Left kidney (tissue), 2 donors: Measurements from ENCODE around the gene AURKB. TPM values are rescaled to one million over a fixed set of nuclear protein-coding genes. Genes with fewer than 3 reads are reported as not detected.

Experiments used
- DNase-seq: peaks from one replicate; pipeline ENCODE4 v3.0.0-alpha.2; 2013
- polyA plus RNA-seq: library from polyadenylated mRNA; unstranded; fragments of 120-200 nt; gene quantifications from one replicate; pipeline ENCODE4 v1.2.1, GENCODE V29; 2013; ENCODE audit not compliant: insufficient read length

Gene AURKB
- polyA plus RNA-seq, 1 donor = 49.9 TPM

- no peak for DNase-seq
Observed at GRCh38 chr17:8162233-8162996, 48.0 kb downstream of the AURKB start, which contains the start of gene VAMP2. TSS of gene VAMP2 (minus strand) at chr17:8162948. CDS start at chr17:8162879, 69 bp downstream.

- no peak for DNase-seq
Observed at GRCh38 chr17:8161289-8162232, 48.8 kb downstream of the AURKB start.

GRCh38 chr17:8160741-8161221, 49.6 kb downstream of the AURKB start:
- no peak for DNase-seq

- no peak for DNase-seq
Observed at GRCh38 chr17:8160224-8160577, 50.2 kb downstream of the AURKB start.

- DNase-seq = no peak
Observed at GRCh38 chr17:8159459-8160223, 50.7 kb downstream of the AURKB start.

GRCh38 chr17:8159032-8159400, 51.4 kb downstream of the AURKB start:
- DNase-seq = no peak

GRCh38 chr17:8158267-8159031, 51.9 kb downstream of the AURKB start:
- DNase-seq = peak; percentile 88

GRCh38 chr17:8156246-8156992, 54.0 kb downstream of the AURKB start:
- peak; percentile 100 for DNase-seq

GRCh38 chr17:8155996-8156245, 54.5 kb downstream of the AURKB start:
- no peak for DNase-seq

GRCh38 chr17:8155231-8155995, 55.0 kb downstream of the AURKB start:
- DNase-seq = no peak

Other genes starting within 250 kb of the AURKB start
- gene GUCY2D, start 208.0 kb downstream of the AURKB start, polyA plus RNA-seq = 0.45 TPM
- 1.0 TPM for gene ALOX15B, start 171.5 kb downstream of the AURKB start, polyA plus RNA-seq
- 1.1 TPM for gene ALOX12B, start 122.9 kb downstream of the AURKB start, polyA plus RNA-seq
- not detected for gene ALOXE3, start 92.1 kb downstream of the AURKB start, polyA plus RNA-seq
- not detected for gene HES7, start 86.5 kb downstream of the AURKB start, polyA plus RNA-seq
- gene PER1, start 58.2 kb downstream of the AURKB start, polyA plus RNA-seq = 22.9 TPM
- gene VAMP2, start 47.6 kb downstream of the AURKB start, polyA plus RNA-seq = 120 TPM
- gene TMEM107, start 34.2 kb downstream of the AURKB start, polyA plus RNA-seq = 26.9 TPM
- 2.8 TPM for gene BORCS6, start 20.4 kb downstream of the AURKB start, polyA plus RNA-seq
- gene CTC1, start 37.5 kb upstream of the AURKB start, polyA plus RNA-seq = 40.1 TPM
- 53.8 TPM for gene PFAS, start 38.7 kb upstream of the AURKB start, polyA plus RNA-seq
- 26.5 TPM for gene RANGRF, start 78.1 kb upstream of the AURKB start, polyA plus RNA-seq
- 4.4 TPM for gene SLC25A35, start 84.8 kb upstream of the AURKB start, polyA plus RNA-seq
- gene ARHGEF15, start 99.7 kb upstream of the AURKB start, polyA plus RNA-seq = 19.9 TPM
- not detected for gene ODF4, start 129.3 kb upstream of the AURKB start, polyA plus RNA-seq
- gene RPL26, start 172.6 kb upstream of the AURKB start, polyA plus RNA-seq = 2,681 TPM
- gene RNF222, start 187.3 kb upstream of the AURKB start, polyA plus RNA-seq = 0.07 TPM
- gene NDEL1, start 225.3 kb upstream of the AURKB start, polyA plus RNA-seq = 57.3 TPM